ENCODE data around the gene UMODL1.
A peak's percentile ranks its signal among the peaks of the same experiment; 100 is the strongest.

The UMODL1 gene

DNA sequence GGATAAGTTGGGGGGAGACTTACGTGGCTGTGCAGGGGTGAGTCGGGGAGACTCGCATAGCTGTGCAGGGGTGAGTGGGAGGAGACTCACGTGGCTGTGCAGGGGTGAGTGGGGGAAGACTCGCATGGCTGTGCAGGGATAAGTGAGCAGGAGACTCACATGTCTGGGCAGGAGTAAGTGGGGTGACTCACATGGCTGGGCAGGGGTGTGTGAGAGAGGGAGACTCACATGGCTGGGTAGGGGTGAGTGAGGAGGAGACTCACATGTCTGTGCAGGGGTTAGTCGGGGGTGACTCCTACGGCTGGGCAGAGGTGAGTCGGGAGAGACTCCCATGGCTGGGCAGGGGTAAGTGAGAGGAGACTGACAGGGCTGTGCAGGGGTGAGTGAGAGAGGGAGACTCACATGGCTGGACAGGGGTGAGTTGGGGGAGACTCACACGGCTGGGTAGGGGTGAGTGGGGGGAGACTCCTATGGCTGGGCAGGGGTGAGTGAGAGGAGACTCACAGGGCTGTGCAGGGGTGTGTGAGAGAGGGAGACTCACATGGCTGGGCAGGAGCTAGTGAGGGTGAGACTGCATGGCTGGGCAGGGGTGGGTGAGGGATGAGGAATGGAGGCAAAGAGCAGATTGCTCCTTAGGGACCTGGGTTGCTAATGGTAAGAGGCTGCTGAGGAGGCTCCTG is 91.9 kb downstream of the UMODL1 start:
- TF ChIP-seq, protein P1, sequence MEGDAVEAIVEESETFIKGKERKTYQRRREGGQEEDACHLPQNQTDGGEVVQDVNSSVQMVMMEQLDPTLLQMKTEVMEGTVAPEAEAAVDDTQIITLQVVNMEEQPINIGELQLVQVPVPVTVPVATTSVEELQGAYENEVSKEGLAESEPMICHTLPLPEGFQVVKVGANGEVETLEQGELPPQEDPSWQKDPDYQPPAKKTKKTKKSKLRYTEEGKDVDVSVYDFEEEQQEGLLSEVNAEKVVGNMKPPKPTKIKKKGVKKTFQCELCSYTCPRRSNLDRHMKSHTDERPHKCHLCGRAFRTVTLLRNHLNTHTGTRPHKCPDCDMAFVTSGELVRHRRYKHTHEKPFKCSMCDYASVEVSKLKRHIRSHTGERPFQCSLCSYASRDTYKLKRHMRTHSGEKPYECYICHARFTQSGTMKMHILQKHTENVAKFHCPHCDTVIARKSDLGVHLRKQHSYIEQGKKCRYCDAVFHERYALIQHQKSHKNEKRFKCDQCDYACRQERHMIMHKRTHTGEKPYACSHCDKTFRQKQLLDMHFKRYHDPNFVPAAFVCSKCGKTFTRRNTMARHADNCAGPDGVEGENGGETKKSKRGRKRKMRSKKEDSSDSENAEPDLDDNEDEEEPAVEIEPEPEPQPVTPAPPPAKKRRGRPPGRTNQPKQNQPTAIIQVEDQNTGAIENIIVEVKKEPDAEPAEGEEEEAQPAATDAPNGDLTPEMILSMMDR (IDR thresholded peaks at IDR 0.05): no peak

DNA sequence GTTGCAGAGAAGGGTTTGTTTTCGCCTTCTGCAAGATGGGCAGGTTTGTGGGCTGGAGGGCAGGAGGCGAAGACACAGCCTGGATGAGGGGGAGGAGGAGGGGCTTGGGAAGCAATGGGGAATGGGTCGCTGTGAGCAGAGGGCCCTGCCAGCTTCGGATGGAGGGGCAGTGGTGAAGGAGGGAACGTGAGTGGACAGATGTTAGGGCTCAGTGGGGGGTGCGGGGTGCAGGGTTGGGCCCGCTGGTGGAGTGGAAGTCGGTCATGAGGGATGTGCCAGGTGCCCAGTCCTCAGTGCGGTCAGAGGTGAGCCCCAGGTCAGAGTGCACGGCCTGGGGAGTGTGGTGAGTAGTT is 92.4 kb downstream of the UMODL1 start:
- TF ChIP-seq, protein P1 (IDR thresholded peaks at IDR 0.05): no peak

DNA sequence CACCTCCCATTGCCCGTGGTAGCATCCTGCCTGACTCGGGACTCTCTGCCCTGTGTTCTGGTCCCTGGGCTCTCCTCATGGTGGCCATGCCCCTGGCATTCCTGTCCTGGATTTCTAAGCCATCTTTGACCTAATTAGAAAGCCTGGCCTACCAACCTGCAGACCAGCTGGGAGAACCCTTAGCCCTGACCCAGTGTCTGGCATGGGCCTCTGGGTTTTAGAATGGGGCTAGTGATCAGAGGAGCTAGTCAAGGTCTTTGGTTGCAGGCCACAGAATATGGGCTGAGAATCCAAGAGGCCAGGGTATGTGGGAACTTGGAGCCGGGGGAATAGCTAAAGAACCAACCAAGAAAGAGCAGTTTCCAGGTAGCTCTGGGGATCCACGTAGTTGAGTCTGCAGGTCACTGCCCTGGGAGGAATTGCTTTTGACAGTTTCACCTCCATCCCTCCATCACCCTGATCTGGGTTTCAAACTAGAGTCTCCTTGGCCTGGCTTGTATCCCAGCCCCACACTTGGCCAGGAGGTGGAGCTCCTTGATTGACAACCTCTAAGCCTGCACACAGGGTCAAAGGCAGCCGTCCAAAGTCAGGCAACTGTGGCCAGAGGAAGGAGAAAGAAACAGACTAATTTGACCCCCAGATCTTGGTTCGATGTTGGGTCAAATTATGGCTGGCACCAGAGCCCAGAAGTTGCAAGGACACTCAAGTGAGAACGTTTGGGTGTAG is 93.1 kb downstream of the UMODL1 start:
- TF ChIP-seq, protein P1 (IDR thresholded peaks at IDR 0.05): peak; percentile 39; the same call in 1 of the 2 replicates

DNA sequence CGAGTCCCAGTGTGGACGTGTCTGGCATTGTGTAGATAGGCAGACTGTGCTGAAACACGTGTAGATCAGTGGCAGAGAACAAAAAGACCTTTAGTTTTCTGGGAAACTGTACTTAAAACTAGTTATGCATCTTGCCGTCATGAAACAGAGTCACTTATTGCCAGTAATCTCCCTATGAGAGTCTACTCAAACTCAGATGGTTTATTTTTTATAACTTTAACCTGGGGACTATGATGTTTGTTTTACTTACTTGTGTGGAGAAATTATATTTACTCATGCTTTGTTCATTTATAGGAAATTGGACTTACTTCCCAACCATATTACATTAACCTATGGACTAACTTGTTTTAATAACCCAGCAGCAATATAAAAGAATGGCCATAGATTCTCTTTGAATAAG is 93.7 kb downstream of the UMODL1 start:
- TF ChIP-seq, protein P1 (IDR thresholded peaks at IDR 0.05): no peak

DNA sequence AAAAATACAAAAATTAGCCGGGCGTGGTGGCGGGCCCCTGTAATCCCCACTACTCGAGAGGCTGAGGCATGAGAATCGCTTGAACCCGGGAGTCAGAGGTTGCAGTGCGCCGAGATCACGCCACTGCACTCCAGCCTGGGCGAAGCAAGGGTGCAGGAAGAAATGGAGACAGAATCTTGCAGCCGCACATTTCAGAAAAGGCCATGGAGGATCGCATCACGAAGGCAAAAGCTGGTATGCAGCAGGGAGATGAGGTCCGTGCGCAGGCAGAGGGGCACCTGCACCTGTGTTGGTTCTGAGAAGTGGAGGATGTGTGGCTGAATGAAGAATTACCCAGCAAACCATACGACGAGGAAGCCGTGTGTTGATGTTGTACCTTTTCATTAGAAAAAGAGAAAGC is 94.8 kb downstream of the UMODL1 start:
- TF ChIP-seq, protein P1 (IDR thresholded peaks at IDR 0.05): no peak

DNA sequence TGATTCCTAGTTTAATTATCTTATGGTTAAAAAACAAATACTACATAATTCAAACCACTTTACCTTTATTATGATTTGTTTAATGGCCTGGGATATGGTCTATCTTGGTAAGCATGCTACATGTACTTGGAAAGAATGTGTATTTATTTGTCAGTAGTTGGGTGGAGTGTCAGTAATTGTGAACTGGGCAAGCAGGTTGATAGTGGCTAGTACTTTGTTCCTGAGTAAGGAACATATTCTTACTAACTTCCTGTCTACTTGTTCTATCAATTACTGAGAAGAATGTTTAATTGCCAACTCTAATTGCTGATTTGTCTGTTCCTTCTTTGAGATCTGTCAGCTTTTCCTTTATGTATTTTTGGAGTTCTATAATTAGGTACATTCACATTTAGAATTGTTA is 98.6 kb downstream of the UMODL1 start:
- TF ChIP-seq, protein P1 (IDR thresholded peaks at IDR 0.05): no peak

DNA sequence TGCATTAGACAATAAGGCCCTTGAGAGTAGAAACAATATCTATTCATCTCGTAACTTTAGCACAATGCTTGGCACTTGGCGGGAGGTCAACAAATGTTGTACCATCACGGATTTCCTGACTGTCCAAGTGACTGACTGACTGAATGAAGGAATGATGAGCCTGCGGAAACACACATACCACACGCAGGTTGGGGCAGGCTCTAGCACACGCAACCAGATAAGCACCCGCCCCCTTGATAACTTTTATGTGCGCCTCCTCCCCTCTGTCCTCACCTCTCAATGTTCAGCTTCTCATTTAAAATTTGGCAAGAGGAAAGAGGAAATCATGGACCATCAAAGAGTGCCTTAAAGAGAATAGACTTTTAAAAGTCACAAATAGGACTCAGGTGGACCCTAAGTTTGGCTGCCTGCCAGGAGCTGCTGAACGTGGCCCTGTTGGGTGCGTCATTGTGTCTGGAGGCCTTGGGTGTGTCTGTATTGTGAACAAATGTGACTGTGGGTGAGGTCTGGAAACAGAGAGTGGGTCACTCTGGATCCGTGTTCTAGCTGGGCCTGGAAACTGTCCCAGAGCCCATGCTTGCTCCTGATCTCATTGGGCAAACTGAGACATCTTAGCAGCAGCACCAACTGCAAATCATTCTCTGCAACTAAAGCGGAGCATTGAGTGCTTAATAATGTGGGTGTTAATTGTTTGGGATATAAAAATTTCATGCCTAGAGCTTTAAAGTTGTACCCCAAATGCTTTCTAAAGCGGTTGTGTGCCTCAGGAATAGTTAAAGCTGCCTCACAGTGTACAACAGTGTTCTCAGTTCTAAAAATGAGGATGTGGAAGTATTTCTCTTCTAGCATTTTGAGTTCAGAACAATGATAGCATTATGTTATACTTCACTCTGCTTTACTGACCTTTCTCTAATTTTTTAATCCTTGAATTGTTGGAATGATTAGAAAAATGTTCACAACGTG is 100.3 kb downstream of the UMODL1 start:
- TF ChIP-seq, protein P1 (IDR thresholded peaks at IDR 0.05): no peak

All from LNCAP (cell line).